IPS-18c (cell line): ENCODE results near the gene CFAP65.
A peak's percentile ranks its signal among the peaks of the same experiment; 100 is the strongest.

Experiments used
- H3K4me3 ChIP-seq: 2 replicates; pipeline ENCODE4 v1.7.0; 2013; ENCODE audit warnings: low read depth, mild to moderate bottlenecking, low read length, moderate library complexity; ENCODE audit not compliant: insufficient read depth
- H3K9me3 ChIP-seq: one replicate; pipeline ENCODE4 v1.6.1; 2013; ENCODE audit warnings: mild to moderate bottlenecking, low read length, moderate library complexity; ENCODE audit not compliant: control insufficient read depth, insufficient read depth

CFAP65 gene

GRCh38 chr2:219072741-219073250 is 31.5 kb upstream of the CFAP65 start:
- Histone ChIP-seq H3K9me3 (no peaks in the 10 kb centered on the region), H3K4me3 (no peak overlapping the region)

- no peak overlapping the region for H3K4me3 ChIP-seq
Measured at GRCh38 chr2:219071131-219071816, 30.0 kb upstream of the CFAP65 start.

GRCh38 chr2:219065484-219065883 is 24.2 kb upstream of the CFAP65 start:
- Histone ChIP-seq H3K9me3 (no peaks in the 10 kb centered on the region), H3K4me3 (no peak overlapping the region)

More at GRCh38 chr2:219071131-219071816, 30.0 kb upstream of the CFAP65 start:
- H3K9me3 ChIP-seq: no peaks in the 10 kb centered on the region

GRCh38 chr2:219062081-219062480 is 20.8 kb upstream of the CFAP65 start:
- Histone ChIP-seq H3K4me3 (no peak overlapping the region), H3K9me3 (no peaks in the 10 kb centered on the region)

- H3K9me3 ChIP-seq: no peaks in the 10 kb centered on the region
- H3K4me3 ChIP-seq: peak within 1 kb of the TSS; percentile 49
Measured at GRCh38 chr2:219060821-219061791, 19.8 kb upstream of the CFAP65 start, which contains the start of gene IHH. Gene IHH (minus strand): TSS chr2:219060921. CDS start chr2:219060467, 454 bp downstream.

GRCh38 chr2:219059725-219060682 is 18.7 kb upstream of the CFAP65 start:
- no peaks in the 10 kb centered on the region for H3K9me3 ChIP-seq
- no peak overlapping the region; the same call in none of the 2 replicates for H3K4me3 ChIP-seq

- no peak overlapping the region; the same call in 1 of the 2 replicates for H3K4me3 ChIP-seq
- H3K9me3 ChIP-seq: no peaks in the 10 kb centered on the region
Measured at GRCh38 chr2:219059375-219059724, 18.0 kb upstream of the CFAP65 start.

GRCh38 chr2:219058541-219059374 is 17.4 kb upstream of the CFAP65 start:
- H3K9me3 ChIP-seq: no peaks in the 10 kb centered on the region
- no peak overlapping the region; the same call in 1 of the 2 replicates for H3K4me3 ChIP-seq

GRCh38 chr2:219057709-219058540 is 16.6 kb upstream of the CFAP65 start:
- Histone ChIP-seq H3K9me3 (no peaks in the 10 kb centered on the region), H3K4me3 (peak overlapping the region; percentile 32)

GRCh38 chr2:219056896-219057708 is 15.8 kb upstream of the CFAP65 start:
- H3K9me3 ChIP-seq: no peaks in the 10 kb centered on the region
- peak overlapping the region; percentile 32; the same call in 1 of the 2 replicates for H3K4me3 ChIP-seq

- Histone ChIP-seq H3K9me3 (no peaks in the 10 kb centered on the region), H3K4me3 (no peak overlapping the region)
Measured at GRCh38 chr2:219056176-219056895, 15.0 kb upstream of the CFAP65 start.

GRCh38 chr2:219054956-219055903 is 13.9 kb upstream of the CFAP65 start:
- no peaks in the 10 kb centered on the region for H3K9me3 ChIP-seq
- no peak overlapping the region for H3K4me3 ChIP-seq

GRCh38 chr2:219049282-219049681 is 8.0 kb upstream of the CFAP65 start:
- H3K9me3 ChIP-seq: no peaks in the 10 kb centered on the region
- H3K4me3 ChIP-seq: no peak overlapping the region
